Right lobe of liver (tissue), 4 donors: Measurements from ENCODE around the gene SLC32A1.

Experiments
- CTCF ChIP-seq, 4 donors: fragments of 200-600 bp in 3 of 4; fragments of 450-650 bp in 1 of 4; IDR thresholded peaks; one replicate each; pipeline versions ENCODE4 v1.5.1 to v1.8.0; 2016 to 2022; ENCODE audit warnings: antibody characterized with exemption in 4 of 4, mild to moderate bottlenecking in 2 of 4
- POLR2A ChIP-seq: fragments of 450-650 bp; IDR thresholded peaks from one replicate; pipeline ENCODE4 v1.6.1; 2017; ENCODE audit warnings: antibody characterized with exemption, mild to moderate bottlenecking
- donor health status: DM: no; HTN: no; CAD: no.
- donor health status: DM: no; HTN: no; CAD: no.
- donor health status: DM: no; HTN: yes; CAD: no.

- TF ChIP-seq POLR2A, result no peak
- TF ChIP-seq CTCF (IDR thresholded peaks at IDR 0.05), result no peak
Measured at GRCh38 chr20:38715646-38716045, 8.6 kb upstream of the SLC32A1 start.
